GM18868 (cell line): ENCODE data around the gene DUSP7.

Experiments used
- ATAC-seq: cut with Tn5 transposase; IDR thresholded peaks from one replicate; pipeline ENCODE4 v1.9.1; 2021; ENCODE audit warnings: mild to moderate bottlenecking, moderate library complexity; ENCODE audit not compliant: unreplicated experiment

The DUSP7 gene

DNA sequence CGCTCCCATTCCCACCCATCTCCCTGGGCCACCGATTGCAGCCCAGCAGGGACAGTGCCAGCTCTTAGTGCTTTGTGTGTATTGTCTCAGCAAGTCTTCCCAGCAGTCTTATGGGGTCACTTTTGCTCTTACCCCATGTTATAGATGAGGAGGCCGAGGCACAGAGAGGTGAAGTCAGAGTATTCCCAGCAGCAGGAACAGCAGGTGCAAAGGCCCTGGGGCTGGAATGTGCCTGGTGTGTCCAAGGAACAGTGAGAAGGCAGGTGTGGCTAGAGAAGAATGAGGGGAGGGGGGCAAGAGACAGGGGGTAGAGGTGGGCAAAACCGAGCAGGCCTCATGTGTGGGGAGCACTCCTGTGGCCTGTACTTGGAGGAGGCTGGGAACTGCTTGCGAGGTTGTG lies 12.8 kb upstream of the DUSP7 start:
- ATAC-seq: no peak

DNA sequence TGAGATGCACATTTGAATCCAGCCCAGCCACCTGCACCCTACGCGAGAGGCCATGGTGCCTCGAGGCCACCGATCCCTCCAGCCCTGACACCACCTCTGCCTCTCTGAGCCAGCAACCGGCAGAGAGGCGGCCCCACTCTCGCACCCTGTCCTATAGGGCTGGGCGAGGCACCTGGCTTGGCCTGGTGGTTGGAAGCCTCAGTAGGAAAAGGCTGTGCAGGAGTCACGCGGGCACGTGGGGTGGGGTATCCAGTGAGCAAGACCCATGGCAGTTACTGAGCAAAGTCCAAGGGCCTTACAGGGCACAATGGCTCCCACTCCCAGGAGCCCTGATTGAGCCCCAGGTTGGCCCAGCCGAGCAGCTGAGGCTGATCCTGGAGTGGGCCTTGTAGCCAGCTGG lies 12.4 kb upstream of the DUSP7 start:
- no peak for ATAC-seq

DNA sequence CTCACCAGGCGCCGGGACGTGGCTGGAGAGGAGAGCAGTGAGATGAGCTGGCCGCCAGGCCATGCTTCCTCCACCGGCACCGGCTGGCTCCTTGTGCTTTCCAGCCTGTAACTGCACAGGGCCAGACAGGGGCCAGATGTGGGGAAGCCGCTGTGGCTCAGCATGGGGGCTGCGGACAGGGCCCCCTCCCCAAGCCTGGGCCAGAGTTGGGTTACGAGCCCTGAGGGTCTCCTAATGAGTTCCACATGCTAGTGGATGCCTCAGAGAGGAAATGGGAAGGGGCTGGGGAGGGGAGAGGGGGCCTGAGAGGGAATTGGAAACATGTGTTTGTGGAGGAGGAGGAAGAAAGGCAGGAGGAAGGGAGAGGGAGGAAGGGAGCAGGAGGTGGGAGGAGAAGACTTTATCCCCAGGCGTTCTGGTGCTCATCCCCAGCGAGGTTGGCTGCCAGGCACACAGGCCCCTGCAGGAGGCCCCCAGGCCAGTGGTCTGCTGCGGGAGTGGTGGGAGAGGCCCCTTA lies 11.7 kb upstream of the DUSP7 start:
- ATAC-seq: no peak

DNA sequence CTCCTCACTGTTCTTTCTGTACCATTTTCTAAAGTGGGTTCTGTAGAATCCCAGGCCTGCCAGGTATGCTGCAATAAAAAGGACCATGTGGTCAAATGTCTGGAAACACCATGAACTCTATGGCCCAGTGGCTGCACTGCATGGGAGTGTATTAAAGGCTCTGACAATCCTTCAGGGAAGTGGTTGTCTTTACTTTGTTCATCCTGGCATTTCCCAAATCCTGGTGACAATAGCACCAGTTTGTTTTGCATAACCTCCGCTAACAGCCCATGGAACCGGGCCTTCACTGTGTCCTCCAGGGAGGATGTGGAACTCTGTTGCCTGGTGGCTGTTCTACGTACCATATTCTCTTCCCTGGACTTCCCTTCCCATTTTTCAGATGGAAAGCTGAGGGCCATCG lies 11.2 kb upstream of the DUSP7 start:
- no peak for ATAC-seq

DNA sequence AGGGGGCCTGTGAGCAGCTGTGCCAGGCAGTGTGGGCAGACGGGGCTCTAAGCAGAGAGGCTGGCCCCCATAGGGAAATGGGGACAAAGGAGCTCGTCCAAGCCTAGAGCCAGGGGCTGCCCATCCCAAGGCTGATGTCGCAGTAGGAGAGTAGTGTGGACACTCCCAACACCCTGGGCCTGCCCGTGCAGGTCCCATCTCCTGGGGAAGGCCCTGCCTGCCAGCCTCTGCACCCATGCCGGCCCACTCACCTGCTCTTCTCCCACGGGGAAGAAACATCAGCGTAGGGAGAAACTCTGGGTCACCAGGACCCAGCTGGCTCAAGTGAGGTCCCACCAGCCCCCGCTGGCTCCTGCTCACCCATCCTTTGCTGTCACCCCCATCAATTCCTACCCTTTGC lies 10.7 kb upstream of the DUSP7 start:
- ATAC-seq: no peak

DNA sequence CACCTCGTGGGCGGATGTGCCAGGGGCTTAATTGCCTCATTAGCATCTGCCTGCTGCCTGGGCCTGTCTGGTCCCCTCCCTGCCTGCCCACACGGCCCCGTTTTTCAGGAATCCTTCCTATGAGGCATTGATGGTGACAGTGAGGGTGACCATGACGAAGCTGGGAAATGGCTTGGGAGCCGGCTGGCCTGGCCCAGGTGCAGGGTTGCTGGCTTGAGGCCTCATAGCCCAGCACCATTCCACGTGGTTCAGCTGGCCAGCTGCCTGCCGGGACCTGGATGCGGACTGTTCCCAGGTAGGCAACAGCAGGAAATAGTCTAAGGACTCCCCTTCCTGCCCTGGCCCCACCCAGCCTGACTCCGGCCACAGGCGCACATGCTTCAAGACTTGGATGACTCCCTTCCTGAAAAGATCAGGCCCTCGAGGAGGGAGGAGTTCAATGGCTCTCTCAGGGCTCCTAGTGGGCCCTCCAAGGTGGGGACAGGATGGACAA lies 8.9 kb upstream of the DUSP7 start:
- ATAC-seq: no peak

DNA sequence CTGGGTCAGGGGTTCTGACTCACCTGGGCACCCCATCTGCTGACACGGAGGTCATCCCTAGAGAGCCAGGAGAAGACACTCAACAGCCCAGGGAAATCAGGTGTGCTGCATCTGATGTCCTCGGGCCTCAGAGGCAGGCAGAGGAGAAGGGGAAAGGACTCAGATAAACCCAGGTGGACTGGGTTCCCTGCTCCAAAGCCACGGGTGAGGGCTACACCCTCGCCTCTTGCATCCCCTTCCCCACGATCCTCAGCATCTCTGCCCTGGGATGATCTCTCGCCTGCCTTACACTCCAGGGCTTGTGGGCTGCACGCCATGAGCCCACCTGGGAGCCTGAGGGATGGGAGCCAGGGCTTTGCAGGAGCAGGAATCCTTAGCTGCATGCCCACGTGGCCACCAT lies 8.2 kb upstream of the DUSP7 start:
- ATAC-seq: no peak

DNA sequence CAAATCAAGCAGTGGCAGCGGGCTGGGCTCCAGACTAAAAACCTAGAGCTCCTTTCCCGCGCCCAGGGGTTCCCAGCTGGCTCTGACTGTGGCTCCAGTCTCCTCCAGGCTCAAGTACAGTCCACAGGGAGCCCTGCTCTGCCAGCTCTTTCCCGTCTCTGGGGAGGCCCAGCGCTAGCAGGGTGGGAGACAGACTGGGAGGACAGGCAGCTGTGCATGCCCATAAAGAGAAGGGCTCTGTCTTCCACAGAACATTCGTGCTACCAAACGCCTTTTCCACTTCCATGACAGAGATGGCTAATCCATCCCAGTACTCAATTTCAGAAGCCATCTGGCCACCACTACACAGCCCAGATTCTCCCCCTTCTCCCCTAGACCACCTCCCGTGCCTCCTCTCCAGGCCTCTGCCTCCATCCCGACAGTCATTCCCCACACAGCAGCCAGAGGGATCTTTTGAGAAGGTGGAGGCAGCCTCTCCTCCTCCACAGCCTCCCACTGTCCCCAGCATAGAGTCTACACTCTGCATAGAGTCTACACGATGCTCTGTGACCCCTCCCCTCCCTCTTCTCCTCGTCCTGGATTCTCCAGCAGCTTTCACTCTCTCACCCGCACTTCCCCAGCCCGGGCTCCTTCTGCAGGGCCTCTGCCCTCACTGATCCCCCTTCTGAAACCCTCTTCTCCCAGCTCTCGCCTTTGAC lies 6.8 kb upstream of the DUSP7 start:
- ATAC-seq: no peak

DNA sequence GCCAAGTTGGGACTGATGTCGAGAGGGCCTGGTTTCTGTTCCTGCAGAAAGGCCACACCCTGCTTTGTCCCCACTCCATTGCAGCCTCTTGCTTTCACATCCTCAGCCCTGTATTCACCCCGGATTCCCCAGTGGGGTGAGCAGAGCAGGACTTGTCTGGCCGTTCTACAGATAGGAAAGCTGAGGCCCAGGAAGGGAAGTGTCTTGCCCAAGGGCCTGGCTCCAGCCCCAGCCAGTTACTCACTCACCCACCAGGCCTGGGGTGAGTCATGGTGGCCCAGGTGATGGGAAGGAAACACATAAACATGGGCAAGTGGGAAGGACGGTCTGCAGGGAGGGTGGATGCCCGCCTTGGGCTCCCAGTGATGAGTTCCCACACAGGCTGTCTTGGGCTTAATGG lies 6.1 kb upstream of the DUSP7 start:
- peak; percentile 55 for ATAC-seq

DNA sequence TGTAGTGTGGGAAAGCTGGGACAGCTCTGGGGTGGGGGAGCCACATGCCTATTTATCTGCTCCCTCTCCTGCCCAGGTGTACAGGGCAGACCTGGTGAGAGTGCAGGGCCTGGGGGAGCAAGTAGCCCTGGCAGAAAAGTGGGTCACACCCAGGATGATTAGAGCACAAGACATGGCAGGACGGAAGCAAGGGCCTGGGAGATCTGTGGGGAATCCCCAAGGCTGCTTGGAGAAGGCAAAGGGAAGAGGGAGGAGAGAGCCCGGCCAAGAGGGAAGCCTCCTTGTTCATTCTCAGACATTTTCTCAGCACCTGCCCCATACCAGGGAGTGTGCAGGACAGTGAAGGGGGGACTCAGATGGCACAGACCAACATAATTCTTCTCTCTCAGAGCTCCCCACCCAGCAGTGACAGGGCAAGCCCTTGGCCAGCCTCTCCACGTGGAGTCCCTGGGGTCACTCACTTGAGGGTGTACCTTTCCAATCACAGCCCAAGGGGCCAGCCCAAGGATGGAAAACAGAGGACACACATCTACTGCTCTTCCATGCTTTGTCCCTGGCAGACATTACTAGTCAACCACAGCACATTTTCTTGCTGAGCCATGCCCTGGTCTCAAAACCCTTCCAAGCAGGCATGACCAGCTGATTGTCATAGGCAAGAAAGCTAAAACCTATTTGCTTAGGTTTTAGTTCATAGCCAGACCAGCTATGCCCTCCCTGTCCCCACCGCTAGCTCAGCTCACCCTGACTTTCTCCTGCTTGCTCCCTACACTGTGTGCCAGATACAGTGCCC lies 4.9 kb upstream of the DUSP7 start:
- no peak for ATAC-seq

DNA sequence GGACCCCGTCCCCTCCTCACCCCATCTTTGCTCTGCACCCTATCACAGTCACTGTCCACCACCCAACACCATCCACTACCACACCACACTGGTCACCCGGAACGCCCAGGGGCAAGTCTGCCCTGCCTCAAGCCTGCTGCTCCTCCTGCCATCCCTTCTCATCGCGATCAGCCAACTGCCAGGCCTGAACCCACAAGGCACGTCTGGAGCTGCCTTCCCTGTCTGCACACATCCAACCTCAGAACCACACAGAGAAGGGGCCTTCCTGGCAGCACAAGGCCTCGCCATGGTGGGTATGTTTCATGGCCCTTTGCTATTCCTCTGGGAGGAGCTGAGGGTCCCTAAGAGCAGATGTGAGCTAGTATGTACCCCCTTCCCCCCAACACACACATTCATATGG lies 3.4 kb upstream of the DUSP7 start:
- ATAC-seq: no peak

DNA sequence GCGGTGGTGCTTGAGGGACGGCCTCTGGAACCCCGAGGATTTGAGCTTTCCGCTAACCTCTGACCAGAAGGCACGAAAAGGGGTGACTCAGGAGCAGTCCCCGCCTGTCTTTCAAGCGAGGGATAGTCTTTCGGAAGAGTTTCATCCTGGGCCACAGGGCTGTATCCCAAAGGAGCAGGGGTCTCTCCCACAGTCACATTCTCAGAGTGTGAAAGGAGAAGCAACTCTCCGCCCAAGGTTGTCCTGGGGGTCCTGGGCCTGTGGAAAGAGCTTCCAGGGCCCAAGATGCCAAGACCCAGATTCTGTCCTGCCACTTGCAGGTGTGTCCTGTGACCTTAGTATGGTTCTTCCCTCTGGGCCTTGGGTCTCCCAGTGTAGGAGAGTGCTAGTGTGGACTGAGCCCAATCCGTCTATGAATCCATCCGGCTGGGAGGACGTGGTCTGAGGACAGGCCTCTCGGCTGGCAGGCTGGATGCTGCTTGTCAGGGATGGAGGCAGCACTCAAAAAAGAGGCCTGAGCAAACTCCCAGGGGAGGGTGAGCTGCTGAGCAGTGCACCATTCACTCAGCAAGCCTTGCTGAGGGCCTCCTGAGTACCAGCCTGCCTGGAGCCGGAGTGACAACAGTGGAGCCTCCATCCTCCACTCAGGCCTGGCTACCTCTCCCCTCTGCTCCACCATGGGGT lies 1.6 kb upstream of the DUSP7 start:
- no peak for ATAC-seq

DNA sequence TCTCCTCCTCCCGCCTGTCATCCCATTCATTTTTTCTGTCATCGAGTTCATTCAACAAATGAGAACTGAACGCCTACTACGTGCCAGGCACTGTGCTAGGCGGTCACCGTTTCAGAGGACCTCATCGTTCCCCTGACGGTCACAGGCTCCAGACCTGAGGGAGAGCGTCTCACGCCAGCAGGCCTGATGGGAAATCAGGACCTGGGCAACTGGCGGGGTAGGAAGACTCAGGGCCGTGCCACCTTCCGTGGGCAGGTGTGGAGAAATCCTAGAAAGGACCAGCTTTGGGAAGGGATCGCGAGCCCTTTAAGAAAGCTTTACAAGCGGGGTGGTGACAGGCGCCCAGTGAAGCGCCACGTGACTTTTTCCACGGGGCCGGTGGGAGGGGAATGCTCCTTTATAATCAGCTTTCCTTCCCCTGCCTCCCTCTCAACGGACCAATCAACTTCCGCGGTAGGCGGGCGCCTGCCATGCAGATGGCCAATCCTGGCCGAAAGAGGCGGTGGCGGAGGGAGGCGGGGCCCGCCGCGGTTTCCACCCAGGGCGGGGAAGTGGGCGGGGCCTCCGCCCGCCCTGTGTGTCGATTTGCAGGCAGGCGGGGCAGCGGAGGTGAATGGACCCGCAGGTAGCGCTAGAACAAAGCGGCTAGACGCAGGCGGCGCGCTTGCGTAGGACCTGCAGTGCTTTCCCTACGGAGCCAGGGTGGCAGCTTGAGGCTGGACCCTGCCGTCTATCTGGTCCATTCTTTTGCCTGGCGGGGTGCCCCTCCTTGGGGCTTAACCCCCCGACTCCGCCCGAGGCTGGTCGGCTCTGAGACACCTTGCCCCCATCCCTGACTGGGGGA lies 819 bp upstream of the DUSP7 start:
- ATAC-seq: peak; percentile 81

DNA sequence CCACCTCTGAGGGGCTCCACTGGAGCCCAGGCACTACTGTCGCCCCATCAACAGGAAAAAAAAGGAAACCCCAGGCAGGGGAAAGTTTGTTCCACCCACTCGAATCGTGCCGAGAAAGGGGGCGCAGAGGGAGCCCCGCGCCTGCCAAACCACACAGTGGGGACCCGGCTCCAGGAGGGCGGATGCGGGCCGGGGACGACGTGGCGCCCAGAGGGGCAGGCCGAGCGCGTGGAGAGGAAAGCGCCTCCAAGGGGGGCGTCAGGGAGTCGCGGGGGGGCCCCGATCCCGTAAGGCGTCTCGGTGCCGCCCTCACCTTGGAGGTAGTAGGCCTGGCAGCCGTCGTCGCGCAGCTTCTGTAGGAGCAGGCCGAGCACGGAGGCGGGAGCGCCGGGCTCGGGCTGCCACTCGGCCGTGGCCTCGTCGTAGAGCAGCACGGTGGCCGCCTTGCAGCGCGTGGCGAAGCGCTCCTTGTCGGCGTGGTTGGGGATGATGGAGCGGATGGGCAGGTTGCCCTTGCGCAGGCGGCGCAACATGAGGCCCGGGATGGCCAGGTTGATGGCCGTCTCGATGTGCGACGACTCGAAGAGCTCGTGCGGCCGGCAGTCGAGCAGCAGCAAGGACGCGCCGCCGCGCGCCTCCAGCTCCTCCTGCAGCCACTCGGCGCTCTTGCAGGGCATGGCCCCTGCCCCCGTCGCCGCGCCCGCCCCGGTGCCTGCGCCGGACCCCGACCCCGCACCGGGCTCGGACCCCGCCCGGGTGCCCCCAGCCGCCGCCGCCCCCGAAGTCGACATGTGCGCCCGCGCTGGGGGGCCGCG lies 627 bp downstream of the DUSP7 start:
- peak; percentile 13 for ATAC-seq

DNA sequence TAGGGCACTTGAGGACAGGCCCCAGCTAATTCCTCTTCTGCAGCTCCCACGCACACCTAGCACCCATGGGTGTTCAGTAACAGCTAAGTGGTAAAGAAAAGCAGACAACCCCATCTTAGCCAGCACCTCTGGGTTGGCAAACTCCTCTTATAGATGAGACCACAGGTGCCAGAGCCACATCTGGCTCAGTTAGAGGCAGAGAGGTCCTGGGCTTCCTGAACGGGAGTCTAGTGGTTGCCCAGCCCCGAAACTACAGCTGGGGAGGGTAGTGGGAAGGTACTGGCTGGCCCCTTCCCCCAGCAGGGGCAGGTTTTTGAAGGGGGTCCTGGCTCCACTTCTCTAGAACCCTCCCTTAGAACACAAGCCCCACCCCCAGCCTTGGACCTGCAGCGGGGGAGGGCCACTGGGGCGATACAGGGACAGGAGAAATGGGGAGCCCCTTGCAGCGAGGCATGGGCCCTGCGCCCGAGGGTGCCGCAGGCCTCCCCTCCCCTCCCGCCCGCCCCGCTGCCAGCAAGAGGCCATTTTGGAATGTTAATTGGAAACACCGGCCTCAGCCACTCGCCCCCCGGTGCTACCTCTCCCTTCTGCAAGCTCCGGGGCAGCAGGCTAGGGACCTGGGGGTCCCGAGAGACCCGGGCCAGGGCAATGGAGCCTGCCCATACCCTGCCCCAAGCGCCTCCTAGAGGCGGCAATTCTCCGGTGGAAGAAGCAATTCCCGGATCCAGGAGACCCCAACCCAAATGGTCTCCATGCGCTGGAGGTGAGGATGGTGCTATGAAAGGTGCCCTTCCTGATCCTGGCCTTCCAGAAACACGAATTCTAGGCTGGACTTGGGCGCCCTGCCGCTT lies 1.5 kb downstream of the DUSP7 start:
- no peak for ATAC-seq

DNA sequence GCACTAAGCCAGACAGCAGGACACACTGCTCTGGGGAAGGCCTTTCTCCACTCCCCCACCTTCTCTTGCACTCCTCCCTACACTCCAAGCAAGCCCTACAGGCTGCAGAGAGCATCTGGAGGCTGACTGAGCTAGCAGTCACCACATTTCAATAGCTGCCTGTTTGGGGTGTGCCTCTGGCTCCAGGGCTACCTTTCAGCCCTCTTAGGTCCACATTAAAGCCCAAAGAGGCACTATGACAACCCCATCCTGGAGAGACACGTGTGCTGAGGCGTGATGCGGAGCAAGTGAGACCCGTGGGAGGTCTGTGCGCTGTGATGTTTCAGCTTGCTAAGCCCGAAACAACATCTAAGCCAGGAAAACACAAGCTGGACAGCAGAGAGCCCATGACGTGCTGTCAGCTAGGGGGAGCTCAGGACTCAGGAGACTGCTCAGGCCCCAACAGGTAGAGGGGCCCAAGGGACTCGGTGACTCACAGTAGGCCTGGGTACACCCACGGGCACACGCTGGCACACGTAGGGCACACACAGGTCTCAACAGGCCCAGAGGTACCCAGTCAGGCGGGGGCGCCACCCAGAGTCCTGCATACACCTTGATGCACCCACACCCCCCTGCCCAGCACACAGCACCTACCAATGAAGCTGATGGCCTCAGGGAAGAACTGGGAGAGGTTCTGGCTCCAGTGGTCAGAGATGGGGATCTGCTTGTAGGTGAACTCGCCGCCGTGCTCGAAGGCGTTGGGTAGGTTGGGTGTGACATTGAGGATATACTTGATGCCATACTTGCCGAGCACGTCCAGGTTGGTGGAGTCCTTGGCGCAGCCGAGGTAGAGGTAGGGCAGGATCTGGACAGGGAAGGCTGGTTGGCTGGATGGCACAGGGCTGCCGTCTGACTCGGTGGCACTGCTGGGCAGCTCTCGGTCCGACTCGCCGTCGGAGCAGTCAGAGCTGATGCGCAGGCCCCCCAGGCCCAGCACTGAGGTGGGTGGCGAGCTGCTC lies 2.8 kb downstream of the DUSP7 start:
- no peak for ATAC-seq

DNA sequence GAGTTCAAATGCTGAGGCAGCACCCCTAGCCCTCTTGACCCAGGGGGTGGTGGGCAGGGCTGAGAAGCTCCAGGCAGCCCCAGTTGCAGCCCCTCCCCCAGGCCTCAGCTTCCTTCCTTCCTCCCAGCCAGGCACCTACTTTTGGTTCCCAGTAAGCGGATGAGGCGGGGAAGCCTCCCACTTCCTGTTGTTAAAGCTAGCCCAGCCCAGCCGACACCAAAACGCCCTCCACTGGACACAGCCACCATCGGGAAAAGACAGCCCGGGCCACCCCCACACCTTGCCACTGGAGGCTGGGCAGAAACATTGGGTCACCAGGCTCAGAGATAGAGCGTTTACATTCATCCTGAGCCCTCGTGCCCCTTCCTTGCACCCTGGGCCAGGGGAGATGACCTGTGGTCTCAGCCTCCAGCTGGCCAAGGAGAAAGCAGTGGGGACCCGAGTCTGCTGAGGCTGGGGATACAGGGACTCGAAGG lies 3.5 kb downstream of the DUSP7 start:
- no peak for ATAC-seq

DNA sequence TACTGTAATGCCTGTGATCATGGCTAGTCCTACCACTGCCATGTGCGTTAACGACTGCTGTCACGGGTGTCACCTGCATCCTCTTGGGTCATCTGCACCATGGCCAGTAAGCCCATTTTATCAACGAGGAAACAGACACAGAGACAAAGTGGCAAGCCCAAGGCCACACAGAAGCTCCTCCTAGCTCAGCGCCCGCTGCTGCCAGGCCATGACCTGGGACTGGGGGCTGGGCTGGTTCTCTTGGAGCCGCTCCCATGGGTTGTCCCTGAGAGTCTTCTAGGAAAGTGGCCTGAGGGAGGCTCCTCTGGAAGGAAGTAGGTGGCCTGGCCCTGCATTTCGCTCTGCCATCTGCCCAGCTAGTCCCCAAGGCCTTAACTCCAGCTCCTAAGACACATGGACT lies 4.9 kb downstream of the DUSP7 start:
- ATAC-seq: no peak
